OCI-LY7 (cell line): Measurements from ENCODE around the gene NEK4. TPM values are rescaled to one million over a fixed set of nuclear protein-coding genes. Genes with fewer than 3 reads are reported as not detected.
A peak's percentile ranks its signal among the peaks of the same experiment; 100 is the strongest.

Experiments used
- BruUV-seq: library from RNA; stranded (reverse); fragments of 400-500 nt; replicated peaks from 2 replicates; lab custom pipeline; 2021; lab: Mats Ljungman, UMichigan
- CTCF ChIA-PET: fragments of 300-600 bp; sonication (Branson Sonifier 250); formaldehyde crosslinking; loops from one replicate; lab custom pipeline; 2022; ENCODE audit warnings: antibody characterized with exemption; ENCODE audit not compliant: unreplicated experiment; lab: Charles Lee
- POLR2A ChIA-PET: fragments of 300-600 bp; sonication (Branson Sonifier 250); formaldehyde crosslinking; loops from one replicate; lab custom pipeline; 2022; ENCODE audit warnings: antibody characterized with exemption; lab: Charles Lee
- DNase-seq: peaks from one replicate; pipeline ENCODE4 v3.0.0-alpha.2; 2015; ENCODE audit warnings: low spot score
- H2AFZ ChIP-seq: fragments of 200-600 bp; sonication (generic), shearing (Covaris generic); 2 replicates; pipeline ENCODE4 v1.6.1; 2014; ENCODE audit warnings: mild to moderate bottlenecking, antibody characterized with exemption, low read length, moderate library complexity
- H3K27ac ChIP-seq: fragments of 200-600 bp; sonication (generic); 2 replicates; pipeline ENCODE4 v1.5.1; 2014; ENCODE audit warnings: mixed run types, low read depth, mild to moderate bottlenecking, moderate library complexity, low read length, inconsistent platforms; ENCODE audit not compliant: poor library complexity, severe bottlenecking
- H3K36me3 ChIP-seq: fragments of 200-600 bp; sonication (generic); 2 replicates; pipeline ENCODE4 v1.6.1; 2014; ENCODE audit warnings: mild to moderate bottlenecking, antibody characterized with exemption, low read length, moderate library complexity, mixed read lengths; ENCODE audit not compliant: insufficient read depth
- H3K4me1 ChIP-seq: fragments of 200-600 bp; sonication (generic); 2 replicates; pipeline ENCODE4 v1.5.1; 2014; ENCODE audit warnings: mild to moderate bottlenecking, low read length; ENCODE audit not compliant: insufficient read depth, poor library complexity, severe bottlenecking
- H3K4me2 ChIP-seq: fragments of 200-600 bp; sonication (generic); 2 replicates; pipeline ENCODE4 v1.6.1; 2014; ENCODE audit warnings: mild to moderate bottlenecking, low read length
- H3K4me3 ChIP-seq: fragments of 200-600 bp; sonication (generic); 2 replicates; pipeline ENCODE4 v1.5.1; 2014; ENCODE audit warnings: mild to moderate bottlenecking, low read depth, low read length; ENCODE audit not compliant: poor library complexity, severe bottlenecking
- H3K79me2 ChIP-seq: fragments of 200-600 bp; sonication (generic); 2 replicates; pipeline ENCODE4 v1.6.1; 2016; ENCODE audit warnings: low read depth, mild to moderate bottlenecking, low read length, moderate library complexity, mixed read lengths; ENCODE audit not compliant: insufficient read depth
- H3K9me2 ChIP-seq: fragments of 200-600 bp; sonication (generic); 2 replicates; pipeline ENCODE4 v1.6.1; 2016; ENCODE audit warnings: mild to moderate bottlenecking, low read length, mixed read lengths; ENCODE audit not compliant: insufficient read depth
- H3K9me3 ChIP-seq: fragments of 200-600 bp; sonication (generic); 2 replicates; pipeline ENCODE4 v1.6.1; 2014; ENCODE audit warnings: mild to moderate bottlenecking, mixed run types, low read length, mixed read lengths
- H4K20me1 ChIP-seq: fragments of 200-600 bp; sonication (generic); 2 replicates; pipeline ENCODE4 v1.6.1; 2014; ENCODE audit warnings: mild to moderate bottlenecking, antibody characterized with exemption, low read length, moderate library complexity, mixed read lengths; ENCODE audit not compliant: insufficient read depth
- CTCF ChIP-seq: fragments of 200-600 bp; sonication (generic); conservative IDR thresholded peaks from 2 replicates; pipeline ENCODE4 v1.5.1; 2014; ENCODE audit warnings: mild to moderate bottlenecking, antibody characterized with exemption, low read length, moderate library complexity, mixed read lengths
- EZH2phosphoT487 ChIP-seq: fragments of 200-600 bp; sonication (generic); IDR thresholded peaks from 2 replicates; pipeline ENCODE4 v1.6.1; 2018; ENCODE audit warnings: low read depth, borderline replicate concordance, mild to moderate bottlenecking, mixed run types, antibody characterized with exemption, low read length, moderate library complexity, mixed read lengths
- intact Hi-C: fragments of 100-400 bp; cut with micrococcal nuclease; formaldehyde crosslinking; loops from one replicate; pipeline ENCODE4 v1.10.0; 2022; ENCODE audit not compliant: unreplicated experiment
- total RNA-seq, 2 experiments: library from RNA; depleted of rRNA in 1 of 2; stranded (reverse); fragments of >200 nt in 1 of 2; shearing (Covaris generic) in 1 of 2; gene quantifications; 2 replicates each; pipeline ENCODE4 v1.2.3, GENCODE V29; 2014 to 2022

NEK4 gene
- total RNA-seq, 2 experiments from 2014 or later = 27.5 to 38.6 TPM

- peak overlapping the region; percentile 31; the same call in 1 of the 2 replicates for H3K4me2 ChIP-seq
- BruUV-seq = no TSS peak
Measured at GRCh38 chr3:52721730-52722008, 49.1 kb downstream of the NEK4 start.

GRCh38 chr3:52721002-52721729 lies 49.6 kb downstream of the NEK4 start:
- intact Hi-C loops = no loop called here
- CTCF ChIA-PET = no interaction called here
- Histone ChIP-seq H3K9me3 (peaks cover 8% of the 10 kb centered on the region; the same call in 1 of the 2 replicates), H2AFZ (no peak overlapping the region), H3K79me2 (no peaks in the 10 kb centered on the region), H3K9me2 (no peaks in the 10 kb centered on the region), H3K27ac (peak overlapping the region; percentile 54), H3K4me1 (peaks cover 25% of the 10 kb centered on the region), H3K36me3 (peaks cover 37% of the 10 kb centered on the region), H3K4me2 (peak overlapping the region; percentile 31), H4K20me1 (no peaks in the 10 kb centered on the region), H3K4me3 (peak overlapping the region; percentile 11)
- DNase-seq = peak; percentile 66
- BruUV-seq = no TSS peak
- TF ChIP-seq EZH2phosphoT487 = no peak
- TF ChIP-seq CTCF = no peak
- POLR2A ChIA-PET = interaction anchor here (0.7 to 1.1 kb wide), 7 partner anchors 10 to 948 kb away, joined by 3 to 5 read pairs (median 3); no protein-coding TSS in a partner anchor

More at GRCh38 chr3:52721730-52722008, 49.1 kb downstream of the NEK4 start:
- Histone ChIP-seq H3K27ac (peak overlapping the region; percentile 54), H3K36me3 (peaks cover 37% of the 10 kb centered on the region), H3K4me3 (no peak overlapping the region), H4K20me1 (no peaks in the 10 kb centered on the region), H3K9me2 (no peaks in the 10 kb centered on the region), H3K79me2 (no peaks in the 10 kb centered on the region), H3K4me1 (peaks cover 25% of the 10 kb centered on the region), H2AFZ (no peak overlapping the region), H3K9me3 (peaks cover 8% of the 10 kb centered on the region; the same call in 1 of the 2 replicates)
- no peak for DNase-seq
- intact Hi-C loops = no loop called here
- ChIA-PET CTCF (no interaction called here), POLR2A (interaction anchor here (0.7 to 1.1 kb wide), 3 partner anchors 10 to 948 kb away, joined by 3 to 5 read pairs (median 3); no protein-coding TSS in a partner anchor)
- TF ChIP-seq EZH2phosphoT487 (no peak), CTCF (no peak)

- Histone ChIP-seq H3K4me1 (peaks cover 25% of the 10 kb centered on the region), H3K4me2 (no peak overlapping the region), H3K9me3 (peaks cover 8% of the 10 kb centered on the region; the same call in 1 of the 2 replicates), H4K20me1 (no peaks in the 10 kb centered on the region), H2AFZ (no peak overlapping the region), H3K79me2 (no peaks in the 10 kb centered on the region), H3K9me2 (no peaks in the 10 kb centered on the region), H3K27ac (no peak overlapping the region), H3K4me3 (no peak overlapping the region), H3K36me3 (peaks cover 37% of the 10 kb centered on the region)
- intact Hi-C loops = no loop called here
- POLR2A ChIA-PET = interaction anchor here (1.1 kb wide), 1 partner anchor 216 kb away, joined by 3 read pairs; no protein-coding TSS in a partner anchor
- CTCF ChIA-PET = no interaction called here
- DNase-seq = no peak
- TF ChIP-seq CTCF = no peak
- TF ChIP-seq EZH2phosphoT487 = no peak
- BruUV-seq = no TSS peak
Measured at GRCh38 chr3:52719618-52720017, 51.1 kb downstream of the NEK4 start.
